Activated CD4-positive, alpha-beta T cell treated with anti-CD3 and anti-CD28 coated beads for 48 hours (primary cell): ENCODE data around the gene ZNF541.
"Not testable (repeated sequence)": the region's sequence is repeated elsewhere in the genome, so short reads cannot be mapped to it uniquely, and the experiment has no call there.

ENCODE experiments used
- DNase-seq: peaks from one replicate; pipeline ENCODE4 v3.0.0-alpha.2; 2020

Gene ZNF541

GRCh38 chr19:47600246-47601179, 27.6 kb upstream of the ZNF541 start:
- DNase-seq = peak; percentile 100

DNA sequence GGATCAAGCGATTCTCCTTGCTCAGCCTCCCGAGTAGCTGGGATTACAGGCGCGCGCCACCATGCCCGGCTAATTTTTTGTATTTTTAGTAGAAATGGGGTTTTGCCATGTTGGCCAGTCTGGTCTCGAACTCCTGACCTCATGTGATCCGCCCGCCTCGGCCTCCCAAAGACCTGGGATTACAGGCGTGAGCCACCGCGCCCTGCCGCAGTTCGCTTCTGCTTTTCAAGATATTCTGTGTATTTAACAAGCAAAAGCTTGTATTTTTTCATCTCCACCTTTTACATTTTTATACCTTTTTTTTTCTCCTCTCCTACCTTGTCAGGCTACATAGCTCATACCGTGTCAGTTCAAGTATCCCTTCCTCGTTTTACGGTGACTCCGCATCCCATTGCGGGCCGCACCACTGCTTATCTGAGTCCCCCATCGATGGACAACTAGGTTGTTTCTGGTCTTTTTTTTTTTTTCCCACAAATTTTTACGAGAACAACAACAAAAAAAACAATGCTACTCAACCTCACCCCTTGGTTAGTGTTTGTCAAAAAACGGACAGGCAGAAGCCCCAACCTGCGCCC, 26.8 kb upstream of the ZNF541 start:
- DNase-seq = not testable (repeated sequence)

GRCh38 chr19:47598407-47599349, 25.7 kb upstream of the ZNF541 start:
- DNase-seq = no peak

- DNase-seq = no peak
Observed at GRCh38 chr19:47595944-47596343, 23.0 kb upstream of the ZNF541 start.

DNA sequence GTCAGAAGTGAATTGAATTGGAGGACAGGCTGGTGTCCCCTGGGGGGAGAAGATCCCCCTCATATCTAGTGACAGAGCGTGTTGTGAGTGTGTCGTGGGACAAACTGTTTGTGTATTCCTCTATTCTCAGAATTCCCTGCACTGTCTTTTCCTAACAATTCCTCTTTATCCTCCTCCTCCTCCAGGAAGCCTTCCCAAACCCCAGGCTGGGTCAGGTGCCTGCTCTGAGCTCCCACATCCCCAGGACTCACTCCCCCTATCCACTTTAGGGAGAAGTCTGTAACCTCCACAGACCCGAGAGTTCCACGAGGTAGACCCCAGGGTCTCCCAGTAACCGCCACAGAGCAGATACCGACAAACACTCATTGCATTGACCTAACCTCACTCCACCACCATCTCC, 20.9 kb upstream of the ZNF541 start:
- no peak for DNase-seq

DNA sequence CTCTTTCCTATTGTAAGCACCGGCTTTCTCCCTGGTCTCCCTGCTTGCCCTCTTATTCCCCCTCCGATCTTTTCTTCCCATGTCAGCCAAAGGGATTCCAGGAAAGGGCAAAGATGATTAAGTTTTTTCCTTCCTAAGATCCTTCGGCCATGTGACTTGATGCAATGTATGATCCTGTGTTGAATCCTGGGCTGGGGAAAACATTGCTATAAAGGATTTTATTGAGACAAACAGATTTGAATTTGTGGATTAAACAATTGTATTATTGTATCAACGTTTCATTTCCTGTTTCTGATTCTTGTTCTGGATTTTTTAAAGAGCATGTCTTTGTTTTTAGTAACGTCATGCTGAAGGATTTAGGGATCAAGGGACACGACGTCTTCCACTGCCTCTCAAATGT, 16.9 kb upstream of the ZNF541 start:
- DNase-seq = no peak

- no peak for DNase-seq
Observed at GRCh38 chr19:47587295-47587694, 14.3 kb upstream of the ZNF541 start.

GRCh38 chr19:47583161-47583560, 10.2 kb upstream of the ZNF541 start:
- not testable (repeated sequence) for DNase-seq

- no peak for DNase-seq
Observed at GRCh38 chr19:47582320-47582909, 9.5 kb upstream of the ZNF541 start.

GRCh38 chr19:47581605-47582319, 8.8 kb upstream of the ZNF541 start:
- DNase-seq = no peak

DNA sequence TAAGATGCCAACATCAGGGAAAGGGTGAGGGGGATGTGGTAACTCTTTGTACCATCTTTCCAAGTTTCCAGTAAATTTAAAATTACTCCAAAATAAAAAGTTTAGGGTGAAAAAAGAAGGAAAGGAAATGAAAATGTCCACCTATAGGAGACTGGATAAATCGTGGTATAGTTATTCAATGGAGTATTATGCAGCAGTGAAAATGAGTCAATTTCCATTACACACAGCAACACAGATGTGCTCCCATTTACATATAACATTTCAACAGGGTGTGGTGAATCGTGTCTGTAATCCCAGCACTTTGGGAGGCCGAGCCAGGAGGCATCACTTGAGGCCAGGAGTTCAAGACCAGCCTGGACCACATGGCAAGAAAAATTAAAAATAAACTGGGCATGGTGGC, 7.4 kb upstream of the ZNF541 start:
- DNase-seq = no peak

GRCh38 chr19:47572635-47573034, 313 bp downstream of the ZNF541 start:
- DNase-seq = no peak

GRCh38 chr19:47569331-47569730, 3.6 kb downstream of the ZNF541 start:
- DNase-seq = no peak

- DNase-seq = no peak
Observed at GRCh38 chr19:47564081-47564480, 8.9 kb downstream of the ZNF541 start.

- DNase-seq = no peak
Observed at GRCh38 chr19:47561440-47562057, 11.4 kb downstream of the ZNF541 start.

- no peak for DNase-seq
Observed at GRCh38 chr19:47560999-47561398, 11.9 kb downstream of the ZNF541 start.

DNA sequence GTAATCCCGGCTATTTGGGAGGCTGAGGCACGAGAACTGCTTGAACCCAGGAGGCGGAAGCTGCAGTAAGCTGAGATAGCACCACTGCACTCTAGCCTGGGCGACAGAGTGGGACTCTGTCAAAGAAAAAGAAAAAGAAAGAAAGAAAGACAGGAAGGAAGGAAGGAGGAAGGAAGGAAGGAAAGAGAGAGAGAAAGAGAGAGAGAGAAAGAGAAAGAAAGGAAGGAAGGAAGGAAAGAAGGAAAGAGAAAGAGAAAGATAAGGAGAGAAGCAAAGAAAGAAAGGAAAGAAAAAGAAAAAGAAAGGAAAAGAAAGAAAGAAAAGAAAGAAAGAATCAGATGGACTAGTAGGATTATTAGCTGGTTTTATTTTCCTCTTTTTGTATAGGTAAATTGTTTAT, 22.8 kb downstream of the ZNF541 start:
- DNase-seq = no peak

- no peak for DNase-seq
Observed at GRCh38 chr19:47549261-47549862, 23.6 kb downstream of the ZNF541 start.

DNA sequence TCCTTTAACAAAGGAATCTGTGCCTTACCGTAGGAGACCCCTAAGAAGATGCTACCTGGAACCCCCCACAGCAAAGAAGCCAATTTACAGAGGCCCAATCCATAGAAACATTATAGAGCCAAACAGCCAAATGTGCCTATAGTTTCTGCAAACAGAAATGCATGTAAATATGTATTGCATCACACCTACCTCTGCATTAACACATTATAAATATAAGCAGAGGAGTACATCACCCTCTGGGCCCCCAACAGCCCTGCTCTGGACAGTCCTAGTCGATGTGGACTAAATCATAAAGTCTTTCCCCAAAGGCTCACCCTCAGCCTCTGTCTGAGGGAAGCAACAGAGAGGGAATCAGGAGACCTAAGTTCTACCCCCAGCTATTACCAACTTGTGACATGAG, 25.7 kb downstream of the ZNF541 start:
- DNase-seq = no peak

DNA sequence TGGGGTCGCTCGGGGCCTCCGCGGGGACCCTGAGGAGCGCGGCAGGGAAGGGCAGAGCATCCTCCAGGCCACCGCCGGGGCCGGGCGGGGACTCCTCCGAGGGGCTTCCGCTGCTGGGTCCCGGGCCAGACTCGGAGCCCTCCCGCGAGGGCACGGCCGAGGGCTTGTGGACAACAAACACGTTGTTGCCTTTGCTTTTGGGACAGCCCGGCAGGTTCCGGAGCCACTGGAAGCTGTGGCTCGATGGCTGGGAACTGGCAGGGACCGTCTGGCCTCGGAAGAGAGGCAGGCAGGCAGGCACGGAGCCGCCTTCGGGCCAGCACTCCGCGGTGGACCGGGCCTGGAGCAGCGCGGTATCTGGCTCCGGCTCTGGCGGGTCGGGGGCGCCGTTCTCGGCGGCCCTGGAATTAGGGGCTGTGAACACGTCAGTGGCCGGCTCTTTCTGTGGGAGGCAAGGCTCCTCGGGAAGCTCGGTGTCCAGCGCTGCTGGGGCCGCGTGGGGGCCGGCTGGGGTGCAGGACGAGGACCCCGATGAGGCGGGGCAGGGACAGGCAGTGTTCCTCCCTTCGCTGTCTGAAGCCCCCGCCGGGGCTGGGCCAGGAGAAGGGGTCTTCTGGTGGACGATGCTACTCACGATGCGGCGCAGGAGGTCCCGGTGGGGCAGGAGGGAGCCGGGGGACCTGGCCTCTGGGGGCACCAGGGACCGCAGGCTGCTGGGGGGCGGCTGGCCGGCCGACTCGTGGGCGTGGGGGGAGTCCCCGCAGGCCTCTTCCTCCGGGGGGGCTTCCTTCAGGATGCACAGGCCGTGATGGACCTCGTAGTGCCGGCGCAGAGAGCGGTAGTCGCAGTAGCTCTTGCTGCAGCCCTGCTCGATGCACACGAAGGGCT, 27.6 kb downstream of the ZNF541 start:
- DNase-seq = no peak
